ENCODE results near the gene RTP2. TPM values are rescaled to one million over a fixed set of nuclear protein-coding genes. Genes with fewer than 3 reads are reported as not detected.

The RTP2 gene
- total RNA-seq, 4 donors from 2014 or later, result not detected

- DNase-seq (ENCODE audit: low spot score), result no peak
- ATAC-seq (ENCODE audit: low FRiP score), result no peak
- TF ChIP-seq CTCF (IDR thresholded peaks at IDR 0.05), result no peak
Measured at GRCh38 chr3:187722206-187722612, 19.9 kb upstream of the RTP2 start.

- TF ChIP-seq CTCF (IDR thresholded peaks at IDR 0.05), result no peak
- no peak for ATAC-seq (ENCODE audit: low FRiP score)
- DNase-seq (ENCODE audit: low spot score), result no peak
Measured at GRCh38 chr3:187721055-187721454, 18.7 kb upstream of the RTP2 start.

DNA sequence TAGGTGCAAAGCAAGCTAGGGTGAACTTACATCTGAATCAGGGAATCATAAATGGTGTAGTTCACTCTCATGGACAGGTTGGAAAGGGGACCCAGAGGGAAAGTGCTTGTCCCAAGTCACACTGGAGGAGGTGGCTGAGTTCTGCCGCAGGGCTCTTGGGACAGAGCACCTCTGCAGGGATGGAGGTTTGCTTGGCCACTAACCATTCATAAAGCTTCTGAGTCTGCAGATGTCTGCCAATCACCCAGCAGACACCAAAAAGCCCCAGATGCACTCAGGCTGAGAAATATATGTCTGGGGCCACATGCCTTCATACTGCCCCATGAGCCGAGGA, 17.9 kb upstream of the RTP2 start:
- ATAC-seq (ENCODE audit: low FRiP score) (no peak), DNase-seq (ENCODE audit: low spot score) (no peak)
- TF ChIP-seq CTCF (IDR thresholded peaks at IDR 0.05), result no peak

DNA sequence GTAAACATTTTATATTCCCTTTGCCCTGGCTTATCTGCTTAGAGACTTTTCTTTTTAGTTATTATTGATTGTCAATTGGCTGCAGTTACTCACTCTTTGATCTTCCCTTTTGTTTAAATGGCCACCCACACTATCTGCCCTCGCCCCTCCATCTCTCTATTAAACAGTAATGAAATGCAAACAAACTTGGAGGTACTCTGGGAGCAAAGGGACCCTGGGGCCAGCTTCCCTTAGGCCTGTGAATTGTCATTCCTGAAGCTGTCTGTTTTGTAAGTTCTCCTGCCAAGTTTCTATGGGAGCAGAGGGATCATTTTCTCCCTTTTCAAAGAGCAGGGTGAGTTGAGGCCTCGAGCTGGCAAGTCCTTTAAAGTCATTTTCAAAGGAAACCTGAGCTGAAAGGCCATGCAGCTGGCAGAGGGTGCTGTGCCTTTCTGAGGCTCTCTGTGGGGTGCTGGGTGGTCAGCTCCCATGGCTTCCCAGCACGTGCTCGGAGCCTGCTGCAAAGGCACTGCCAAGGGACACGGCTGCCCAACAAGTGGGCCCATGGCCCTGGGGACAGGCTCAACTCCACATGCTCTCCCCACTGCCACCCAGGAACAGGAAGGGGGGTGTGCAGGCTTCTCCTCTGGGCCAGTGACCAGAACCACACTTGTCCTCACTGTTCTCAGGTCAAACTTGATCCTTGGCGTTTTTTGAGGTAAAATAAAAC, 17.4 kb upstream of the RTP2 start:
- ATAC-seq (ENCODE audit: low FRiP score), result no peak
- no peak for DNase-seq (ENCODE audit: low spot score)
- no peak for TF ChIP-seq CTCF (IDR thresholded peaks at IDR 0.05)

GRCh38 chr3:187718802-187719201, 16.4 kb upstream of the RTP2 start:
- ATAC-seq (ENCODE audit: low FRiP score) (no peak), DNase-seq (ENCODE audit: low spot score) (no peak)
- no peak for TF ChIP-seq CTCF (IDR thresholded peaks at IDR 0.05)

DNA sequence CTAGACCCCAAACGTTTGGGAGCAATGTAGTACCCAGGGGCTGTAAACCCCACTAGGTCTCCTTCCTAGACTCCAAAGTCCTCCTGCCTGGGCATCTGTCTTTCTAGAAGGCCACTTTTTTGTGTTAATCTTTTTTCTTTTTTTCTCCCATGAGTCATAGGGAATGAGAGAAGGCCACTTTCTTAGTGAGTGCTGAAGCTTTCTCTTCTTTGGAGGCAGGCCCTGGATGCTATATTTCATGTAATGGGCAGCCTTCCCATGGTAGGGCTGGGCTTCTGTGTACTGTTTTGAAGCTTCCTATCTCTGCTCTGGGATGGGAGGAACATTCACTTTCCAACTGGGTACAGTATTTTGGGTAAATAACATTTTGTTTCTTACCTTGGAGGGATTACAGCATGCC, 15.2 kb upstream of the RTP2 start:
- TF ChIP-seq CTCF (IDR thresholded peaks at IDR 0.05), result no peak
- ATAC-seq (ENCODE audit: low FRiP score), result peak; percentile 27
- no peak for DNase-seq (ENCODE audit: low spot score)

GRCh38 chr3:187714404-187714979, 12.1 kb upstream of the RTP2 start:
- ATAC-seq (ENCODE audit: low FRiP score), result peak; percentile 82
- TF ChIP-seq CTCF (IDR thresholded peaks at IDR 0.05), result peak in 1 of 3 donors; percentile 55
- peak; percentile 69 for DNase-seq (ENCODE audit: low spot score)

Data from omental fat pad (tissue), 4 donors.